ENCODE results near the gene MPST.

GRCh38 chr22:37065180-37065579 lies 45.6 kb downstream of the MPST start:
- TF ChIP-seq CTCF (conservative IDR thresholded peaks at IDR 0.05; ENCODE audit: low read length) (no peak), EZH2phosphoT487 (IDR thresholded peaks at IDR 0.05; ENCODE audit: borderline replicate concordance) (no peak)

Measured in Loucy (cell line).